ENCODE measurements around the gene IGLL5. TPM values are rescaled to one million over a fixed set of nuclear protein-coding genes. Genes with fewer than 3 reads are reported as not detected.

The IGLL5 gene
- total RNA-seq, 1 donor from 2014 or later, result not detected

GRCh38 chr22:22884010-22884887 lies 3.4 kb upstream of the IGLL5 start:
- peak; percentile 68 for DNase-seq (ENCODE audit: low read depth)

- peak; percentile 93 for DNase-seq (ENCODE audit: low read depth)
These were observed 2.5 kb upstream of the IGLL5 start for GRCh38 chr22:22884888-22885840.

GRCh38 chr22:22886546-22886945 lies 1.1 kb upstream of the IGLL5 start:
- DNase-seq (ENCODE audit: low read depth), result no peak

GRCh38 chr22:22888571-22889353 lies 1.1 kb downstream of the IGLL5 start:
- no peak for DNase-seq (ENCODE audit: low read depth)

- no peak for DNase-seq (ENCODE audit: low read depth)
These were observed 2.5 kb downstream of the IGLL5 start for GRCh38 chr22:22890085-22890484.

GRCh38 chr22:22891139-22891621 lies 3.6 kb downstream of the IGLL5 start:
- DNase-seq (ENCODE audit: low read depth), result no peak

- no peak for DNase-seq (ENCODE audit: low read depth)
These were observed 4.8 kb downstream of the IGLL5 start for GRCh38 chr22:22892096-22893052.

- no peak for DNase-seq (ENCODE audit: low read depth)
These were observed 5.6 kb downstream of the IGLL5 start for GRCh38 chr22:22893077-22893805.

- no peak for DNase-seq (ENCODE audit: low read depth)
These were observed 6.5 kb downstream of the IGLL5 start for GRCh38 chr22:22893891-22894739.

GRCh38 chr22:22894740-22895731 lies 7.4 kb downstream of the IGLL5 start:
- DNase-seq (ENCODE audit: low read depth), result no peak

GRCh38 chr22:22895776-22896445 lies 8.3 kb downstream of the IGLL5 start:
- DNase-seq (ENCODE audit: low read depth), result no peak

GRCh38 chr22:22896601-22897000 lies 9.0 kb downstream of the IGLL5 start:
- DNase-seq (ENCODE audit: low read depth), result no peak

GRCh38 chr22:22897091-22897490 lies 9.5 kb downstream of the IGLL5 start:
- peak; percentile 94 for DNase-seq (ENCODE audit: low read depth)

- peak; percentile 50 for DNase-seq (ENCODE audit: low read depth)
These were observed 10.3 kb downstream of the IGLL5 start for GRCh38 chr22:22897947-22898346.

- peak; percentile 40 for DNase-seq (ENCODE audit: low read depth)
These were observed 10.9 kb downstream of the IGLL5 start for GRCh38 chr22:22898411-22898950.
